MM.1S (cell line): ENCODE results near the gene CFAP68.
"Not testable (repeated sequence)": the region's sequence is repeated elsewhere in the genome, so short reads cannot be mapped to it uniquely, and the experiment has no call there.

Experiments
- DNase-seq: peaks from one replicate; pipeline ENCODE4 v3.0.0-alpha.2; 2015
- H2AFZ ChIP-seq: fragments of 300-600 bp; sonication (generic); 2 replicates; pipeline ENCODE4 v1.6.0; 2016; ENCODE audit warnings: antibody characterized with exemption, low read length
- H3F3A ChIP-seq: fragments of 300-600 bp; sonication (generic); 2 replicates; pipeline ENCODE4 v1.6.1; 2016; ENCODE audit warnings: mild to moderate bottlenecking, antibody characterized with exemption, low read length, moderate library complexity, mixed read lengths; ENCODE audit not compliant: insufficient read depth
- H3K27ac ChIP-seq: fragments of 300-600 bp; sonication (generic); 2 replicates; pipeline ENCODE4 v1.5.1; 2016; ENCODE audit warnings: mild to moderate bottlenecking, low read length
- H3K27me3 ChIP-seq: fragments of 300-600 bp; sonication (generic); replicated peaks from 2 replicates; pipeline ENCODE4 v1.6.0; 2016; ENCODE audit warnings: low read length; ENCODE audit not compliant: insufficient read depth
- H3K36me3 ChIP-seq: fragments of 300-600 bp; sonication (generic); replicated peaks from 2 replicates; pipeline ENCODE4 v1.6.1; 2016; ENCODE audit warnings: mild to moderate bottlenecking, low read length, mixed read lengths; ENCODE audit not compliant: insufficient read depth
- H3K4me1 ChIP-seq: fragments of 300-600 bp; sonication (generic); 2 replicates; pipeline ENCODE4 v1.6.1; 2016; ENCODE audit warnings: low read length, mixed read lengths
- H3K4me2 ChIP-seq: fragments of 300-600 bp; sonication (generic); 2 replicates; pipeline ENCODE4 v1.6.0; 2016; ENCODE audit warnings: low read depth, low read length
- H3K4me3 ChIP-seq: fragments of 300-600 bp; sonication (generic); 2 replicates; pipeline ENCODE4 v1.5.1; 2016; ENCODE audit warnings: low read length, mixed read lengths
- H3K79me2 ChIP-seq: fragments of 300-600 bp; sonication (generic); 2 replicates; pipeline ENCODE4 v1.6.1; 2016; ENCODE audit warnings: mixed run types, low read length, mixed read lengths
- H3K9ac ChIP-seq: fragments of 300-600 bp; sonication (generic); 2 replicates; pipeline ENCODE4 v1.6.1; 2016; ENCODE audit warnings: low read length, mixed read lengths
- H3K9me2 ChIP-seq: fragments of 300-600 bp; sonication (generic); replicated peaks from 2 replicates; pipeline ENCODE4 v1.6.1; 2016; ENCODE audit warnings: mild to moderate bottlenecking, low read length, mixed read lengths; ENCODE audit not compliant: insufficient read depth
- H3K9me3 ChIP-seq: fragments of 300-600 bp; sonication (generic); replicated peaks from 2 replicates; pipeline ENCODE4 v1.6.1; 2016; ENCODE audit warnings: mild to moderate bottlenecking, low read length, mixed read lengths; ENCODE audit not compliant: insufficient read depth
- H4K20me1 ChIP-seq: fragments of 300-600 bp; sonication (generic); 2 replicates; pipeline ENCODE4 v1.6.1; 2016; ENCODE audit warnings: mild to moderate bottlenecking, low read length, moderate library complexity, mixed read lengths; ENCODE audit not compliant: insufficient read depth
- EZH2 ChIP-seq: fragments of 300-600 bp; sonication (generic); optimal IDR thresholded peaks from 2 replicates; pipeline ENCODE3; 2017; ENCODE audit warnings: low read depth, mild to moderate bottlenecking, antibody characterized with exemption, low read length, mixed read lengths
- EZH2phosphoT487 ChIP-seq: fragments of 300-600 bp; sonication (generic); IDR thresholded peaks from 2 replicates; pipeline ENCODE4 v1.6.1; 2018; ENCODE audit warnings: antibody characterized with exemption, low read length
- TF ChIP-seq, protein P1 (sequence below): fragments of 300-600 bp; sonication (generic); IDR thresholded peaks from 2 replicates; pipeline ENCODE4 v1.5.1; 2016; ENCODE audit warnings: antibody characterized with exemption, low read length, mixed read lengths

Gene CFAP68

DNA sequence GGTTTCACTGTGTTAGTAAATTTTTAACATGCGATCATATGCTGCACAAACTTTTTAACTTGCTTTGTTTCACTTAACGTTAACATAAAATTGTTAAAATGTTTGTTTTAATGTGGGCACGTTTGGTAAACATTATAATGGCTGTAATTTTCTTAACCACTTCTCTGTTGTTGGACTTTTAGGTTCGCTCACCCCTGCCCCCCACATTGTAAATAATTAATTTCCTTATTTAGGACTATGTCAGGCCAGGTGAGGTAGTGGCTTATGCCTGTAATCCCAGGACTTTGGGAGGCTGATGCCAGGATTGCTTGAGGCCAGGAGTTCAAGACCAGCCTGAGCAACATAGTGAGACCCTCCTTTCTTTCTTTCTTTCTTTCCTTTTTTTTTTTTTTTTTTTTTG lies 51.1 kb downstream of the CFAP68 start:
- no peak overlapping the region for H2AFZ ChIP-seq
- no peak overlapping the region for H3K4me3 ChIP-seq
- H3K4me2 ChIP-seq = no peak overlapping the region
- no peak overlapping the region for H3K27ac ChIP-seq
- H3F3A ChIP-seq = peaks cover 13% of the 10 kb centered on the region
- TF ChIP-seq, protein P1, sequence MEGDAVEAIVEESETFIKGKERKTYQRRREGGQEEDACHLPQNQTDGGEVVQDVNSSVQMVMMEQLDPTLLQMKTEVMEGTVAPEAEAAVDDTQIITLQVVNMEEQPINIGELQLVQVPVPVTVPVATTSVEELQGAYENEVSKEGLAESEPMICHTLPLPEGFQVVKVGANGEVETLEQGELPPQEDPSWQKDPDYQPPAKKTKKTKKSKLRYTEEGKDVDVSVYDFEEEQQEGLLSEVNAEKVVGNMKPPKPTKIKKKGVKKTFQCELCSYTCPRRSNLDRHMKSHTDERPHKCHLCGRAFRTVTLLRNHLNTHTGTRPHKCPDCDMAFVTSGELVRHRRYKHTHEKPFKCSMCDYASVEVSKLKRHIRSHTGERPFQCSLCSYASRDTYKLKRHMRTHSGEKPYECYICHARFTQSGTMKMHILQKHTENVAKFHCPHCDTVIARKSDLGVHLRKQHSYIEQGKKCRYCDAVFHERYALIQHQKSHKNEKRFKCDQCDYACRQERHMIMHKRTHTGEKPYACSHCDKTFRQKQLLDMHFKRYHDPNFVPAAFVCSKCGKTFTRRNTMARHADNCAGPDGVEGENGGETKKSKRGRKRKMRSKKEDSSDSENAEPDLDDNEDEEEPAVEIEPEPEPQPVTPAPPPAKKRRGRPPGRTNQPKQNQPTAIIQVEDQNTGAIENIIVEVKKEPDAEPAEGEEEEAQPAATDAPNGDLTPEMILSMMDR = no peak
- no peak for TF ChIP-seq EZH2
- TF ChIP-seq EZH2phosphoT487 = no peak
- H3K36me3 ChIP-seq = no peaks in the 10 kb centered on the region
- DNase-seq = no peak
- H3K79me2 ChIP-seq = no peaks in the 10 kb centered on the region
- H3K4me1 ChIP-seq = peaks cover 14% of the 10 kb centered on the region
- H3K9ac ChIP-seq = no peak overlapping the region
- no peaks in the 10 kb centered on the region for H3K27me3 ChIP-seq
- no peaks in the 10 kb centered on the region for H3K9me3 ChIP-seq
- H4K20me1 ChIP-seq = no peaks in the 10 kb centered on the region
- no peaks in the 10 kb centered on the region for H3K9me2 ChIP-seq

DNA sequence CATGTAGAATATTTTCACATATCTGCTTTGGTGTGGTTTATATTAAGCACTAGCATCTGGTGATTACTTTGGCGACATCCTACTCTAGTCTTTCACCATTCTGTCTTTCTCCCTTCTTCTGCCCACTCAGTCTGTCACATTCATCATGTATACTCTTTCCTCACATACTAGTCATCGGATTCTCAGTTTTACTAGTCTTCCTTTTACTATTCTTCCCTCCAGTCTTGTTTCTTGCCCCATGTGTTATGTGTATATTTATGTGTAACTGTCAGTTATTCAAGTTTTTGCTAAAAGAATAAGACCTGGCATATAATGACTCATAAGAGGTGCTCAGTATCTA lies 53.2 kb downstream of the CFAP68 start:
- H4K20me1 ChIP-seq = no peaks in the 10 kb centered on the region
- no peaks in the 10 kb centered on the region for H3K9me2 ChIP-seq
- no peak overlapping the region for H3K9ac ChIP-seq
- no peak for DNase-seq
- H3K4me2 ChIP-seq = no peak overlapping the region
- no peaks in the 10 kb centered on the region for H3K36me3 ChIP-seq
- H3K79me2 ChIP-seq = no peaks in the 10 kb centered on the region
- TF ChIP-seq, protein P1 = no peak
- TF ChIP-seq EZH2phosphoT487 = no peak
- TF ChIP-seq EZH2 = no peak
- H3K27me3 ChIP-seq = no peaks in the 10 kb centered on the region
- H3K27ac ChIP-seq = no peak overlapping the region
- no peak overlapping the region for H2AFZ ChIP-seq
- H3K4me3 ChIP-seq = no peak overlapping the region
- H3F3A ChIP-seq = peaks cover 19% of the 10 kb centered on the region
- peaks cover 14% of the 10 kb centered on the region for H3K4me1 ChIP-seq
- no peaks in the 10 kb centered on the region for H3K9me3 ChIP-seq

DNA sequence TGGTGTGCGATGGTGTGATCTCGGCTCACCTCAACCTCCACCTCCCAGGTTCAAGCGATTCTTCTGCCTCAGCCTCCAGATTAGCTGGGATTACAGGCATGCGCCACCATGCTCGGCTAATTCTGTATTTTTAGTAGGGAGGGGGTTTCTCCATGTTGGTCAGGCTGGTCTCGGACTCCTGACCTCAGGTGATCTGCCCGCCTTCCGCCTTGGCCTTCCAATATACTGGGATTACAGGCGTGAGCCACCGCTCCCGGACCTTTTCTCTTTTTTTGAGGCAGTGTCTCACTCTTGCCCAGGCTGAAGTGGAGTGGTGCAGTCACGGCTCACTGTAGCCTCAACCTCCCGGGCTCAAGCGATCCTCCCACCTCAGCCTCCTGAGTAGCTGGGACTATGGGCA lies 53.8 kb downstream of the CFAP68 start:
- not testable (repeated sequence) for H3K4me2 ChIP-seq, H3K9me2 ChIP-seq, H3K4me3 ChIP-seq, H3K27me3 ChIP-seq, H4K20me1 ChIP-seq, H3K79me2 ChIP-seq, H3K9me3 ChIP-seq, H3K9ac ChIP-seq, DNase-seq, H3K36me3 ChIP-seq, H2AFZ ChIP-seq, H3K27ac ChIP-seq
- Histone ChIP-seq H3K4me1 (peaks cover 17% of the 10 kb centered on the region), H3F3A (peaks cover 20% of the 10 kb centered on the region)

DNA sequence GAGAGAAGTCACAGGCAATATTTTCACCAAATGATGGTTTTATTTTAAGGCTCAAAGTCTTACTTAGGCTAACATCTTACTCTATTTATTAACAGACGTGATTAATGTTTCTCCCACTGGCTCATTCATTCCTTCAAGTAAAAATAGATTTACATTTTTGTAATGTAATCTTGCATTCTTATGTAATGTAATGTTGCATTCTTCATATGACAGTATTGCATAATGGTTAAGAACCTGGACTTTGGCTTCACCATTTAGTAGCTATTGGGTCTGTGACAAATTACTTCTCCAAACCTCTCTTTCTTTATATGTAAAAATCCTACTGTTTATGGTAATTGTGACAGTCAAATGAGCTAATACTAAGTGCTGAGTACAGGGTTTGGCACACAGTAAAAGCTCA lies 54.5 kb downstream of the CFAP68 start:
- no peak overlapping the region for H3K4me3 ChIP-seq
- H3K9me3 ChIP-seq = no peaks in the 10 kb centered on the region
- H3K27me3 ChIP-seq = no peaks in the 10 kb centered on the region
- no peak overlapping the region for H3K4me2 ChIP-seq
- peaks cover 23% of the 10 kb centered on the region for H3K4me1 ChIP-seq
- no peaks in the 10 kb centered on the region for H3K9me2 ChIP-seq
- no peaks in the 10 kb centered on the region for H3K36me3 ChIP-seq
- no peaks in the 10 kb centered on the region for H3K79me2 ChIP-seq
- no peak overlapping the region for H3K27ac ChIP-seq
- DNase-seq = no peak
- H3K9ac ChIP-seq = no peak overlapping the region
- H3F3A ChIP-seq = peaks cover 26% of the 10 kb centered on the region
- no peak for TF ChIP-seq EZH2
- H2AFZ ChIP-seq = no peak overlapping the region
- H4K20me1 ChIP-seq = no peaks in the 10 kb centered on the region
